ENCODE data around the gene DNAJC13.
"Not testable (repeated sequence)": the region's sequence is repeated elsewhere in the genome, so short reads cannot be mapped to it uniquely, and the experiment has no call there.

DNAJC13 gene

DNA sequence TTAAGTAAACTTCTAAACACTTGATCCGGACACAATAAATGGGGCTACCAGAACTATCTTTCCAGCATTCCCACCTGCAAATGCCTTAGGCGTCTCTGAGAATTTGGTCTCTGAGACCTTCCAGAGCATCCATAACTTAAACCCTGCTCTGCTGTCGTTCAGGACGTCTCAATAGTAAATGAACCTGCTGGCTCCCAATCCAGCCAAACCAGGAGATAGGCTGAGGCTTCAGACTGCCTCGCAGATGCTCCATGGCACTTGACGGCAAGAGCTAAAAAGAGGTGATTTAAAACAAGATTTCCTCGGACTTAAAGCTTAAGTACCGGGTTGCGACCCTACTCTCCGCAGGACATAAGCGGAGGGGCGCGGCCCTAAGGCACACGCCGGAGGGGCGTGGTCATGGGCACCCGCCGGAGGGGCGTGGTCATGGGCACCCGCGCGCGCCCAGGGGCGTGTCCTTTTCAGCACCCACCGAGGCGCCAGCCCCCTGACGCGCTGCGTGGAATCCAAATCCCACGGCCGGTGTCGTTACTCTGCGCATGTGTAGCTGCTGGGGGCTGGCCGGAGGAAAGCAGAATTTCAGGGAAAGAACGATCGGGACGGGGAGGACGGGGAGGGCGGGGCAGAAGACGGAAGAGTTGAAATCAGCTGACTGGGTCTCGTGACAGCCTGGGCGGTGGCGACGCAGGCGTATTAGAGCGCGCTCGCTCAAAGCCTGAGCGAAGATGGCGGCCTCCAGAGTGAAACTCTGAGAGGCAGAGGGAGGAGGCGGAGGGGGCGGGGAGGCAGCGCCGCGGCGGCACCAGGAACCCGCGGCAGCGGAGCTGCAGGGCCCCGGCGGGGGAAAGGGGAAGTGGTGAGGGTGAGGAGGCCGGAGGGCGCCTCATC is at the start of gene DNAJC13:
DNAJC13 (plus strand) TSS at position 696 of the 888 bp plus-strand sequence. CDS start 17,049 bp downstream, outside the sequence.
- DNase-seq, result peak; percentile 95
- Histone ChIP-seq H3K9ac (ENCODE audit: low read length) (peak within 1 kb of the TSS; percentile 85), H3K9me2 (replicated peaks; ENCODE audit: insufficient read depth, low read length) (no peaks in the 10 kb centered on the region), H3K9me3 (replicated peaks; ENCODE audit: insufficient read depth, low read length) (no peaks in the 10 kb centered on the region), H3K4me2 (ENCODE audit: low read depth, low read length) (peak within 1 kb of the TSS; percentile 98), H3K79me2 (ENCODE audit: low read length) (peaks cover 42% of the 10 kb centered on the region), H3K4me3 (ENCODE audit: low read length) (peak within 1 kb of the TSS; percentile 87), H3K36me3 (replicated peaks; ENCODE audit: insufficient read depth, low read length) (no peaks in the 10 kb centered on the region), H4K20me1 (ENCODE audit: insufficient read depth, low read length) (no peaks in the 10 kb centered on the region), H3K4me1 (ENCODE audit: low read length) (peaks cover 24% of the 10 kb centered on the region), H3K27me3 (replicated peaks; ENCODE audit: insufficient read depth, low read length) (no peaks in the 10 kb centered on the region), H2AFZ (ENCODE audit: low read length) (peak within 1 kb of the TSS; percentile 99), H3K27ac (ENCODE audit: low read length) (peak within 1 kb of the TSS; percentile 70; the same call in 1 of the 2 replicates), H3F3A (ENCODE audit: insufficient read depth, low read length) (peaks cover 34% of the 10 kb centered on the region)
- TF ChIP-seq EZH2 (optimal IDR thresholded peaks at IDR 0.05; ENCODE audit: low read depth, low read length) (no peak), EZH2phosphoT487 (IDR thresholded peaks at IDR 0.05; ENCODE audit: low read length) (no peak), CTCF (IDR thresholded peaks at IDR 0.05; ENCODE audit: low read length) (no peak)

- H3K27me3 ChIP-seq (replicated peaks; ENCODE audit: insufficient read depth, low read length), result no peaks in the 10 kb centered on the region
- no peak for DNase-seq
- no peak overlapping the region for H3K27ac ChIP-seq (ENCODE audit: low read length)
- H3K4me2 ChIP-seq (ENCODE audit: low read depth, low read length), result no peak overlapping the region
- H3K36me3 ChIP-seq (replicated peaks; ENCODE audit: insufficient read depth, low read length), result no peaks in the 10 kb centered on the region
- H3K79me2 ChIP-seq (ENCODE audit: low read length), result no peaks in the 10 kb centered on the region
- H3K9me3 ChIP-seq (replicated peaks; ENCODE audit: insufficient read depth, low read length), result no peaks in the 10 kb centered on the region
- H4K20me1 ChIP-seq (ENCODE audit: insufficient read depth, low read length), result no peaks in the 10 kb centered on the region
- no peaks in the 10 kb centered on the region for H3K9me2 ChIP-seq (replicated peaks; ENCODE audit: insufficient read depth, low read length)
- no peak overlapping the region for H2AFZ ChIP-seq (ENCODE audit: low read length)
- no peak overlapping the region for H3K4me3 ChIP-seq (ENCODE audit: low read length)
- H3K4me1 ChIP-seq (ENCODE audit: low read length), result peaks cover 10% of the 10 kb centered on the region
- H3F3A ChIP-seq (ENCODE audit: insufficient read depth, low read length), result peaks cover 7% of the 10 kb centered on the region
- no peak for TF ChIP-seq EZH2 (optimal IDR thresholded peaks at IDR 0.05; ENCODE audit: low read depth, low read length)
- TF ChIP-seq CTCF (IDR thresholded peaks at IDR 0.05; ENCODE audit: low read length), result no peak
- no peak for TF ChIP-seq EZH2phosphoT487 (IDR thresholded peaks at IDR 0.05; ENCODE audit: low read length)
- H3K9ac ChIP-seq (ENCODE audit: low read length), result no peak overlapping the region
Observed at GRCh38 chr3:132368515-132368914, 48.8 kb upstream of the DNAJC13 start.

DNA sequence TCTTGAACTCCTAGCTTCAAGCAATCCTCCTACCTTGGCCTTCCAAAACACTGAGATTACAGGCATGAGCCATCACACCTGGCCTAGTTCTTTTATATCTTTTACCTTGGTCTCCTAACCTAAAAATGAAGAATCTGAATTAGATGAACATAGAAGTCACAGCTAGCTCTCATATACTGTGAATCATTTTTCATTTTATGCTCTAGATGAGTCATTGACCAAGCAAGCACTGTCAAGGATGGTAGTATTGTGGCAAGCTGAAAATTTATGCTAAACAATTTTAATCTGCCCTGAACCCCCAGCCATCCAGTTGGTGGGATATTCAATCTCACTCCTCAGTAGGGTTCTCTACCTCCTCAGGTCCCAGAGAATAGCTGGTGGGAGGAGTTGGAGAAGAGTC is 48.3 kb upstream of the DNAJC13 start:
- TF ChIP-seq CTCF (IDR thresholded peaks at IDR 0.05; ENCODE audit: low read length) (no peak), EZH2 (optimal IDR thresholded peaks at IDR 0.05; ENCODE audit: low read depth, low read length) (no peak), EZH2phosphoT487 (IDR thresholded peaks at IDR 0.05; ENCODE audit: low read length) (no peak)
- Histone ChIP-seq H3F3A (ENCODE audit: insufficient read depth, low read length) (peaks cover 7% of the 10 kb centered on the region), H3K9me3 (replicated peaks; ENCODE audit: insufficient read depth, low read length) (no peaks in the 10 kb centered on the region), H3K9me2 (replicated peaks; ENCODE audit: insufficient read depth, low read length) (no peaks in the 10 kb centered on the region), H3K27me3 (replicated peaks; ENCODE audit: insufficient read depth, low read length) (no peaks in the 10 kb centered on the region), H3K4me3 (ENCODE audit: low read length) (no peak overlapping the region), H3K27ac (ENCODE audit: low read length) (no peak overlapping the region), H2AFZ (ENCODE audit: low read length) (no peak overlapping the region), H3K36me3 (replicated peaks; ENCODE audit: insufficient read depth, low read length) (no peaks in the 10 kb centered on the region), H3K9ac (ENCODE audit: low read length) (no peak overlapping the region), H3K4me1 (ENCODE audit: low read length) (peaks cover 10% of the 10 kb centered on the region), H3K4me2 (ENCODE audit: low read depth, low read length) (no peak overlapping the region), H4K20me1 (ENCODE audit: insufficient read depth, low read length) (no peaks in the 10 kb centered on the region), H3K79me2 (ENCODE audit: low read length) (no peaks in the 10 kb centered on the region)
- no peak for DNase-seq

GRCh38 chr3:132376945-132377354 is 40.4 kb upstream of the DNAJC13 start:
- not testable (repeated sequence) for H3K4me2 ChIP-seq (ENCODE audit: low read depth, low read length); H3K9ac ChIP-seq (ENCODE audit: low read length); DNase-seq; H3K36me3 ChIP-seq (replicated peaks; ENCODE audit: insufficient read depth, low read length); H2AFZ ChIP-seq (ENCODE audit: low read length); H3K79me2 ChIP-seq (ENCODE audit: low read length); H3K27me3 ChIP-seq (replicated peaks; ENCODE audit: insufficient read depth, low read length); H3K9me3 ChIP-seq (replicated peaks; ENCODE audit: insufficient read depth, low read length); H3K4me3 ChIP-seq (ENCODE audit: low read length); H3F3A ChIP-seq (ENCODE audit: insufficient read depth, low read length); H3K9me2 ChIP-seq (replicated peaks; ENCODE audit: insufficient read depth, low read length); H4K20me1 ChIP-seq (ENCODE audit: insufficient read depth, low read length); H3K27ac ChIP-seq (ENCODE audit: low read length)
- peaks cover 22% of the 10 kb centered on the region for H3K4me1 ChIP-seq (ENCODE audit: low read length)
